VCaP (cell line): ENCODE data around the gene DGCR8.

ENCODE experiments used
- H3K27ac ChIP-seq: fragments of 450-650 bp; 2 replicates; pipeline ENCODE4 v1.5.1; 2017
- CTCF ChIP-seq: fragments of 450-650 bp; conservative IDR thresholded peaks from 2 replicates; pipeline ENCODE4 v1.5.1; 2017; ENCODE audit warnings: mild to moderate bottlenecking, moderate library complexity

The DGCR8 gene

GRCh38 chr22:20054485-20054884 is 25.6 kb upstream of the DGCR8 start:
- TF ChIP-seq CTCF, result no peak
- H3K27ac ChIP-seq, result no peak overlapping the region

DNA sequence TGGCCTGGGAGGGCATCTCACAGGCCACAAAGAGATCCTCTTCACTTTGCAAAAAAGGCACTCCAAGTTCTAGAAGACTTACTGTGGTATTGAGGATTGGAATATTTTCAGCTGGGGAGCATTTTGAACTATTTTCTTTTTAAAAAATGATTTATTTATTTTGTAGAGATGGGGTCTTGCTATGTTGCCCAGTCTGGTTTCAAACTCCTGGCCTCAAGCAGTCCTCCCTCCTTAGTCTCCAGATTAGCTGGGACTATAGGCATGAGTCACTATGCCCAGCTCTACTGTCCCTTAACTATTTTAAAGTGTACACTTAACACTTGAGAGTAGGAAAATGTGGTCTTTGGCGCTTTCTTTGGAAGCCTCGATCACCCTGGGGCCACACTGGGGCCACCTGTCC is 24.9 kb upstream of the DGCR8 start:
- no peak for TF ChIP-seq CTCF
- no peak overlapping the region for H3K27ac ChIP-seq

DNA sequence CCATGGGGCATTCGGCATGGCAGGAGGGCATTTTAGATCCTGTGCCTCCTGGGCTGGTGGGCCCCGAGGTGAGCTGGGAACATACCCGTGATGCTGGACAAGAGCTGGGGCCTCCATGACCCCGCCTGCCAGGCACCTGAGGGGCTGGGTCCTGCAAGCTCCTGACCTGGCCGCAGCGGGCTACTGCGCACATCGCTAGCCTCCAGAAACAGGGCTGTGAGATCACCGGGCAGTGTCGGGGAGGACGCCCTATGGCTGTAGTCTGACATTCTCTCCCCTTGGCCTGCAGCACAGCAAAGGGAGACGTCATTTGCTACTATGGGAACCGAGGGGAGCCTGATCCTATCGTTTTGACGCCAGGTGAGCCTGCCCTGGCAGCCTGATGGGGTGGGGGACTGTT is 24.4 kb upstream of the DGCR8 start:
- TF ChIP-seq CTCF, result no peak
- H3K27ac ChIP-seq, result no peak overlapping the region

- TF ChIP-seq CTCF, result no peak
- no peak overlapping the region for H3K27ac ChIP-seq
Measured at GRCh38 chr22:20056161-20056560, 23.9 kb upstream of the DGCR8 start.

- H3K27ac ChIP-seq, result no peak overlapping the region
- TF ChIP-seq CTCF, result no peak
Measured at GRCh38 chr22:20056696-20057386, 23.2 kb upstream of the DGCR8 start.

DNA sequence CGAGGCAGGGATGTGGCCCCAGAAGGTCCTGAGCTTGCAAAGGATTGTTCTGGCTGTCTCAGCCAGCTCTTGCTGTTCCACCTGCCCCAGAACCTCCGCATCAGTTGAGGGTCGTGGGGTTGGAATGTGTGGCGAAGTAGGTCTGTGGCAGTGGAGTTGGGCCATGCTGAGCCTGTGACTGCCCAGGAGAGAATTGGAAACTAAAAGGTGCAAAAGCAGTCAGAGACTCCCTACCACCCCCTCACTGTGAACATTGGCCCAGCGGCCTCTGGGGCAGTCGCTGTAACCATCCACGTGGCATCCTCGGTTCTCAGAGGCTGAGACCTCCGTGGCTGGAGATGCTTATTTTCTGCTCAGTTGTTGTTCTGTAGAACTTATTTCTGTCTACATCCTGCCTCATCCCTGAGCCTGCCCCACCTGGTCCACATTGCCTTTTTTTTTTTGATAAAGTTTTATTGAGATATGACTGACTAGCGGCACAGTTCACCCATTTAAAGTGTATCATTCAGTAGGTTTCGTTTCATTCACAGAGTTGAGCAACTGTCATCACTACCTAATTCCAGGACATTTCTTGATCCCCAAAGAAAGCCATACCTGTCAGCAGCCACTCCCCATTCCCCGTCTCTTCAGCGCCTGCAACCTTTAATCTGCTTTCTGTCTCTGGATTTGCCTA is 22.3 kb upstream of the DGCR8 start:
- TF ChIP-seq CTCF, result no peak
- H3K27ac ChIP-seq, result no peak overlapping the region

- no peak overlapping the region for H3K27ac ChIP-seq
- TF ChIP-seq CTCF, result no peak
Measured at GRCh38 chr22:20058989-20059770, 20.9 kb upstream of the DGCR8 start.
